ENCODE data around the gene GRPEL1. TPM values are rescaled to one million over a fixed set of nuclear protein-coding genes. Genes with fewer than 3 reads are reported as not detected.

The GRPEL1 gene
- total RNA-seq, 1 donor from 2014 or later: 20.3 TPM

DNA sequence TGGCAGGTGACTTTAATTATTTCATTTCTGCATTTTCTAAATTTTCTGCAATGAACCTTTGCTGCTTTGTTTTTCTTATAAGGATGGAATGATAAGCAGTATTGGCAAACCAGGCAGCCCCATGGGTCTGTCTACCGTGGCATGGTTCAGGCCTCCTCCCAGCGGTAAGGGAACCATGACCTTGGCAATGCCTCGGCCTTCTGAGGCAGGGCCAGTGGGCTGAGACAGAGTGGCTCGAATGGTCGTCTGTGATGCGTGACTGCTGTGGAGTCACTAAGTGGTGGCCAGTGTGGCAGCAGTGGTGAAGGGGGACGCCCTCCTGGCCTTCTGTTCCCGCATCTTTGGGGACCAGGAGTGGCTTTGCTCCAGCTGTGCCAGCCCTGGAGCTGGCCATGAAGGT, 43.6 kb upstream of the GRPEL1 start:
- Mint-ChIP-seq H3K27ac (ENCODE audit: unreplicated experiment) (no peak overlapping the region), H3K27me3 (ENCODE audit: unreplicated experiment) (peaks cover 6% of the 10 kb centered on the region), H3K9me3 (ENCODE audit: unreplicated experiment) (no peaks in the 10 kb centered on the region), H3K36me3 (ENCODE audit: low read depth, unreplicated experiment) (no peaks in the 10 kb centered on the region), H3K4me1 (ENCODE audit: unreplicated experiment) (no peaks in the 10 kb centered on the region), H3K4me3 (ENCODE audit: unreplicated experiment) (no peak overlapping the region)
- DNase-seq (ENCODE audit: low spot score): no peak
- TF ChIP-seq, protein P1, sequence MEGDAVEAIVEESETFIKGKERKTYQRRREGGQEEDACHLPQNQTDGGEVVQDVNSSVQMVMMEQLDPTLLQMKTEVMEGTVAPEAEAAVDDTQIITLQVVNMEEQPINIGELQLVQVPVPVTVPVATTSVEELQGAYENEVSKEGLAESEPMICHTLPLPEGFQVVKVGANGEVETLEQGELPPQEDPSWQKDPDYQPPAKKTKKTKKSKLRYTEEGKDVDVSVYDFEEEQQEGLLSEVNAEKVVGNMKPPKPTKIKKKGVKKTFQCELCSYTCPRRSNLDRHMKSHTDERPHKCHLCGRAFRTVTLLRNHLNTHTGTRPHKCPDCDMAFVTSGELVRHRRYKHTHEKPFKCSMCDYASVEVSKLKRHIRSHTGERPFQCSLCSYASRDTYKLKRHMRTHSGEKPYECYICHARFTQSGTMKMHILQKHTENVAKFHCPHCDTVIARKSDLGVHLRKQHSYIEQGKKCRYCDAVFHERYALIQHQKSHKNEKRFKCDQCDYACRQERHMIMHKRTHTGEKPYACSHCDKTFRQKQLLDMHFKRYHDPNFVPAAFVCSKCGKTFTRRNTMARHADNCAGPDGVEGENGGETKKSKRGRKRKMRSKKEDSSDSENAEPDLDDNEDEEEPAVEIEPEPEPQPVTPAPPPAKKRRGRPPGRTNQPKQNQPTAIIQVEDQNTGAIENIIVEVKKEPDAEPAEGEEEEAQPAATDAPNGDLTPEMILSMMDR (IDR thresholded peaks at IDR 0.05; ENCODE audit: unreplicated experiment): no peak

DNA sequence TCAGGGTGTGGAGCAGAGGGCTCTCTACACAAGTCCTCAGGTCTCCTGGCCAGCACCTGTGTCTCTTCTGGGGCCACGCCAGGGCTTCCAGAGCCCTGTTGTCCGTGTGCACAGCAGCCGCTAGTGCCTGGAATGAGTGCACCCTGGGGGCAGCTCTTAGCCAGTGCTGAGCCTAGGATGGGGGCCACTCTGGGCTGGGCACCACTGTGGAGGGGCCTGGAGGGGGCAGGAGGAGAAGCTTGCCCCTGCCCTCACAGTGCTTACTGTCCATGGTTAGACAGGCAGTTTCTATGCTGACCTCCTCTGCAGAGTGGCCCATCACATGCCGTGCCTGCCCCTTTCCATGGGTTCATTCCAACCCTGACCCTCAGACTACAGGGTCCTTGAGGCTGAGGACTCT, 42.7 kb upstream of the GRPEL1 start:
- H3K4me1 Mint-ChIP-seq (ENCODE audit: unreplicated experiment): no peaks in the 10 kb centered on the region
- peaks cover 6% of the 10 kb centered on the region for H3K27me3 Mint-ChIP-seq (ENCODE audit: unreplicated experiment)
- no peaks in the 10 kb centered on the region for H3K9me3 Mint-ChIP-seq (ENCODE audit: unreplicated experiment)
- H3K36me3 Mint-ChIP-seq (ENCODE audit: low read depth, unreplicated experiment): no peaks in the 10 kb centered on the region
- DNase-seq (ENCODE audit: low spot score): no peak
- no peak overlapping the region for H3K4me3 Mint-ChIP-seq (ENCODE audit: unreplicated experiment)
- TF ChIP-seq, protein P1 (IDR thresholded peaks at IDR 0.05; ENCODE audit: unreplicated experiment): no peak
- no peak overlapping the region for H3K27ac Mint-ChIP-seq (ENCODE audit: unreplicated experiment)

DNA sequence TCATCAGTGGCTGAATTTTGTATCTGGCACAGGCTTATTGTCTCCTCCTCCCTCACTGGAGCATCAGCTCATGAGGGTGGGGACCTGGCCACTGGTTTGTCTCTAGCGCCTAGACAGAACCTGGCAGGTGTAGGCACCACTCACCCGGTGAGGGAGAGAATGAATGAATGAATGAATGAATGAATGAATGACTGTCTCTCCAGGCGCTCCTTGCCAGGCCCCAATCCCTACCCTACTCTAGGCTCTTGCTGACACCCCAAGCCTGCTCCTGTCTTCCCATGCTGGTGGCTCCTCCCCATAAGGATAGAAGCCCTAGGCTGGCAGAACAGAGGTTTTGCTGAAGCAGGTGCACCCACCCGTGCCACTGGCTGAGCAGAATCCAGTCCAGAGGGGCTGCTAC, 41.3 kb upstream of the GRPEL1 start:
- TF ChIP-seq, protein P1 (IDR thresholded peaks at IDR 0.05; ENCODE audit: unreplicated experiment): no peak
- no peak overlapping the region for H3K27ac Mint-ChIP-seq (ENCODE audit: unreplicated experiment)
- H3K4me3 Mint-ChIP-seq (ENCODE audit: unreplicated experiment): no peak overlapping the region
- H3K36me3 Mint-ChIP-seq (ENCODE audit: low read depth, unreplicated experiment): no peaks in the 10 kb centered on the region
- H3K27me3 Mint-ChIP-seq (ENCODE audit: unreplicated experiment): peaks cover 11% of the 10 kb centered on the region
- H3K9me3 Mint-ChIP-seq (ENCODE audit: unreplicated experiment): no peaks in the 10 kb centered on the region
- H3K4me1 Mint-ChIP-seq (ENCODE audit: unreplicated experiment): no peaks in the 10 kb centered on the region
- DNase-seq (ENCODE audit: low spot score): no peak

DNA sequence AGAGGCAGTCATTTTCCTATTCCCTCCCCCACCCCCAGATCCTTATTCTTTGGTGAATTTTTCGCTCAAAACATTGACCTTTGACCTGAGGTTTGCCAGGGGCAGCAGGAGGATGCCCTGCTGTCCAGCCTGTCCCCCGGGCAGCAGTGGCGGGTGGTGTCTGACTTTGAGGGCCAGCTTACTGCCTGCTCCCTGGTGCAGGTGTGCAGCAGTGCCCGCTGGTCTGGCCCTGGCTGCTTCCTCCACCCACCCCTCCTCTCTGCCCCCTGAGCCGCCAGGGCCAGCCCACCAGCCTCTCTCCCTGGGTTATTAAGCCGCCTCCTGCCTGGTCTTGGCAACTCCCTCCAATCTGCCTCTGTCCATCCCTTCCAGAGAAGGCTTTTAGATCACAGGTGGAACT, 40.8 kb upstream of the GRPEL1 start:
- no peak for DNase-seq (ENCODE audit: low spot score)
- Mint-ChIP-seq H3K4me1 (ENCODE audit: unreplicated experiment) (no peaks in the 10 kb centered on the region), H3K9me3 (ENCODE audit: unreplicated experiment) (no peaks in the 10 kb centered on the region), H3K36me3 (ENCODE audit: low read depth, unreplicated experiment) (no peaks in the 10 kb centered on the region), H3K4me3 (ENCODE audit: unreplicated experiment) (no peak overlapping the region), H3K27ac (ENCODE audit: unreplicated experiment) (no peak overlapping the region), H3K27me3 (ENCODE audit: unreplicated experiment) (peaks cover 9% of the 10 kb centered on the region)
- TF ChIP-seq, protein P1 (IDR thresholded peaks at IDR 0.05; ENCODE audit: unreplicated experiment): no peak

DNA sequence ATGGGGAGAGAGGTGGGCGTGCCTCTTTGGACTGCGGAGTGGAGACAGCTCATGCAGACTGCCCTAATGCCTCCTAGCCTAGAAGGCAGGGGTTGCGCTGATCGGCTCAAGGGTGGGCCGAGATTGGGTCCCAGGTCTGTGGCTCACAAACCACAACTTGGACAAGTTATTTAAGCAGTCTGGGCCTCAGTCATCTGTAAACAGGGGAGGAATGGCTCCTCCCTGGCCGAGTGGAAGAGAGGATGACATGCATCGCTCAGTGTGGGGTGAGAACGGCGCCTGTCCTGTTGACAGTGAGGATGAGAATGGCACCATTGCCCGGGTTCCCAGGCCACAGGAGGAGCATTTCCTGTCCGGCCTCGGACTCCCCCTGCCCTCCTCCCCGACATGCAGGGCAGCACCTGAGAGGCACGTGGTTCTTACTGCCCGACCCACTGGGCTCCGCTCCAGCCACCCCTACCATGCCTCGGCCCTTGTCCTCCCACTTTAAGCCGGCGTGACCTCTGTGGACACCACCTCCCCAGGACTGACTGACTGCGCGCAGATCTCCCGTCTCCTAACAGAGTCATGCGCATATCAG, 40.3 kb upstream of the GRPEL1 start:
- H3K36me3 Mint-ChIP-seq (ENCODE audit: low read depth, unreplicated experiment): no peaks in the 10 kb centered on the region
- no peak overlapping the region for H3K4me3 Mint-ChIP-seq (ENCODE audit: unreplicated experiment)
- H3K4me1 Mint-ChIP-seq (ENCODE audit: unreplicated experiment): no peaks in the 10 kb centered on the region
- TF ChIP-seq, protein P1 (IDR thresholded peaks at IDR 0.05; ENCODE audit: unreplicated experiment): no peak
- no peak for DNase-seq (ENCODE audit: low spot score)
- H3K27me3 Mint-ChIP-seq (ENCODE audit: unreplicated experiment): peaks cover 9% of the 10 kb centered on the region
- H3K9me3 Mint-ChIP-seq (ENCODE audit: unreplicated experiment): no peaks in the 10 kb centered on the region
- no peak overlapping the region for H3K27ac Mint-ChIP-seq (ENCODE audit: unreplicated experiment)
